Lung (tissue), 12 donors: ENCODE results near the gene KLK13. TPM values are rescaled to one million over a fixed set of nuclear protein-coding genes. Genes with fewer than 3 reads are reported as not detected.
A peak's percentile ranks its signal among the peaks of the same experiment; 100 is the strongest.

Source experiments
- ATAC-seq: fragments of 200-7000 bp; cut with Tn5 transposase; one replicate; pipeline ENCODE4 v1.9.1; 2020; ENCODE audit warnings: moderate number of reproducible peaks; ENCODE audit not compliant: insufficient read depth, low FRiP score
- DNase-seq, 3 donors: peaks; one replicate each; pipeline ENCODE4 v3.0.0-alpha.2; 2013 to 2017
- H3K27ac ChIP-seq, 2 donors: one replicate each; pipeline ENCODE4 v1.5.1; 2013; ENCODE audit warnings: mild to moderate bottlenecking in 2 of 2, moderate library complexity in 2 of 2, control low read depth in 1 of 2, inconsistent platforms in 1 of 2, low read depth in 1 of 2, low read length in 1 of 2
- H3K27me3 ChIP-seq, 3 donors: one replicate each; pipeline ENCODE4 v1.5.1; 2013; ENCODE audit warnings: low read length in 2 of 3; ENCODE audit not compliant: control insufficient read depth in 3 of 3, insufficient read depth in 3 of 3
- H3K36me3 ChIP-seq, 4 donors: one replicate each; pipeline ENCODE4 v1.5.1; 2013; ENCODE audit warnings: low read length in 4 of 4, mild to moderate bottlenecking in 1 of 4, moderate library complexity in 1 of 4; ENCODE audit not compliant: control insufficient read depth in 4 of 4, insufficient read depth in 4 of 4
- H3K4me1 ChIP-seq, 5 donors: one replicate each; pipeline ENCODE4 v1.5.1; 2013; ENCODE audit warnings: low read length in 5 of 5, mild to moderate bottlenecking in 2 of 5, moderate library complexity in 1 of 5; ENCODE audit not compliant: control insufficient read depth in 5 of 5, insufficient read depth in 5 of 5
- H3K4me3 ChIP-seq: one replicate; pipeline ENCODE4 v1.5.1; 2013; ENCODE audit warnings: mild to moderate bottlenecking, control low read depth, moderate library complexity
- H3K9ac ChIP-seq, 2 donors: one replicate each; pipeline ENCODE4 v1.5.1; 2013; ENCODE audit warnings: low read length in 2 of 2, control low read depth in 1 of 2; ENCODE audit not compliant: insufficient read depth in 1 of 2
- H3K9me3 ChIP-seq, 4 donors: one replicate each; pipeline ENCODE4 v1.5.1; 2013; ENCODE audit warnings: low read length in 3 of 4, mild to moderate bottlenecking in 1 of 4, moderate library complexity in 1 of 4; ENCODE audit not compliant: control insufficient read depth in 4 of 4, insufficient read depth in 3 of 4
- CTCF ChIP-seq: IDR thresholded peaks from 2 replicates; pipeline ENCODE4 v1.5.1; 2012; ENCODE audit warnings: mild to moderate bottlenecking; ENCODE audit errors: control extremely low read depth, extremely low read depth
- WGBS, 2 donors: extraction: QIAGEN DNeasy Blood & Tissue Kit; methylation state at CpG; one replicate each; pipeline ENCODE4 v1.1.7; 2013; 5-methylcytosine and 5-hydroxymethylcytosine counted together
- polyA plus RNA-seq, 2 donors: library from polyadenylated mRNA; stranded (reverse); fragments of 200-250 nt; gene quantifications; one replicate each; pipeline ENCODE4 v1.2.1, GENCODE V29; 2013
- total RNA-seq, 2 donors: library from RNA; depleted of rRNA in 1 of 2; stranded (reverse); fragments of >200 nt in 1 of 2; gene quantifications; one replicate each; pipeline ENCODE4 v1.2.1, GENCODE V29; 2014 to 2021
- donor health status: control.
- donor health status: control.
- donor health status: Bipolar disorder and iron deficiency.
- donor health status: healthy.
- donor health status: DM: yes; HTN: yes; CAD: no.

Gene KLK13
- total and polyA plus RNA-seq, 4 donors: 0.65 to 9.3 (median 3.1) TPM

- Histone ChIP-seq H3K27me3 (peaks cover 2 to 40% (median 36%) of the 10 kb centered on the region in 3 donors), H3K9me3 (peaks cover 0 to 6% (median 0%) of the 10 kb centered on the region in 4 donors), H3K9ac (no peak within 1 kb of the TSS), H3K4me1 (peaks cover 0 to 10% (median 0%) of the 10 kb centered on the region in 5 donors), H3K27ac (no peak within 1 kb of the TSS), H3K4me3 (no peak within 1 kb of the TSS), H3K36me3 (no peaks in the 10 kb centered on the region)
- 3 to 6% methylated on average over 9 to 14 of the region's 14 CpGs for WGBS, 2 donors
- TF ChIP-seq CTCF: no peak
- DNase-seq: no peak
- ATAC-seq: no peak
These were observed 45.4 kb downstream of the KLK13 start, which contains the start of gene KLK10 for GRCh38 chr19:51019544-51019925. TSS of gene KLK10 (minus strand) at chr19:51019709. CDS start at chr19:51019130, 579 bp downstream.

DNA sequence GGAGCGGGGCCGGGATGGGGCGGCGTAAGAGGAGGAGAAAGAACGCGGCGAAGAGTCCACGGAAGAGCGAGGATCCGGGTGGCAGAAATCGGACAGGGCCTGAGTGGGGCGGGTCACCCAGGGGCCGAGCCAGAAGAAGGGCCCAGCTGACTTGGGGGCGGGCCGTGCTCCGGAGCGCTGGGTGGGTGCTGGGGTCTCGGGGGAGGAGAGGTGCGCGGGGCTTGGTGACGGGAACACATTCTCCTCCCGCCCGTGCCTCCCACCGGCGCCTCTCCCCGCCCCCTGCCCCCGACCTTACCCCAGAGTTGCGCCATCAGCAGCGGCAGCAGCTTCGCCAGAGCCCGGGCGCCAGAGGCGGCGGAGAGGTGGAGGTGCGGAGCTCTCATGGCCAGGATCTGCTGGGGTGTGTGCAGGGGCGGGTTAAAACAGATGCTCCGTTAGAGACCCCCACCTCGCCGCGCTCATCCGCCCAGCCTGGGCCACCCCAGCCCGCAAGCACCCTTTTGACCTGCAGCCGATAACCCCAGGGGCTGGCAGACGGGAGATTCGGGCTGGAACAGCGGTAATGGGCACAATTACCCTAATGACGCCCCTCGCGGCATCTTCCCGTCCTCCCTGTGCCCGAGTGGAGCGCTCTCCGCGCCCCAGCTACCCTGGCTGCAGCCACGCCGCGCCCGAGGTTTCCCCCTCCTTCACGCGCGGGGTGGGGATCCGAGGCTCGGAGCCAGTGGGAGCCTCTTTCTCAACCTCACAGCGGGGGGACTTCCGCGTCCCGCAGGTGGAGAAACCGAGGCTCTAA lies 45.9 kb downstream of the KLK13 start:
- peak; percentile 11 to 44 (median 11) for DNase-seq
- Histone ChIP-seq H3K36me3 (no peaks in the 10 kb centered on the region), H3K27me3 (peaks cover 2 to 41% (median 36%) of the 10 kb centered on the region in 3 donors), H3K4me3 (no peak overlapping the region), H3K27ac (no peak overlapping the region), H3K9ac (no peak overlapping the region), H3K4me1 (peaks cover 0 to 10% (median 0%) of the 10 kb centered on the region in 5 donors), H3K9me3 (peaks cover 0 to 6% (median 0%) of the 10 kb centered on the region in 4 donors)
- 1 to 3% methylated on average over 64 to 68 of the region's 68 CpGs for WGBS, 2 donors
- peak; percentile 49 for ATAC-seq
- no peak for TF ChIP-seq CTCF

DNA sequence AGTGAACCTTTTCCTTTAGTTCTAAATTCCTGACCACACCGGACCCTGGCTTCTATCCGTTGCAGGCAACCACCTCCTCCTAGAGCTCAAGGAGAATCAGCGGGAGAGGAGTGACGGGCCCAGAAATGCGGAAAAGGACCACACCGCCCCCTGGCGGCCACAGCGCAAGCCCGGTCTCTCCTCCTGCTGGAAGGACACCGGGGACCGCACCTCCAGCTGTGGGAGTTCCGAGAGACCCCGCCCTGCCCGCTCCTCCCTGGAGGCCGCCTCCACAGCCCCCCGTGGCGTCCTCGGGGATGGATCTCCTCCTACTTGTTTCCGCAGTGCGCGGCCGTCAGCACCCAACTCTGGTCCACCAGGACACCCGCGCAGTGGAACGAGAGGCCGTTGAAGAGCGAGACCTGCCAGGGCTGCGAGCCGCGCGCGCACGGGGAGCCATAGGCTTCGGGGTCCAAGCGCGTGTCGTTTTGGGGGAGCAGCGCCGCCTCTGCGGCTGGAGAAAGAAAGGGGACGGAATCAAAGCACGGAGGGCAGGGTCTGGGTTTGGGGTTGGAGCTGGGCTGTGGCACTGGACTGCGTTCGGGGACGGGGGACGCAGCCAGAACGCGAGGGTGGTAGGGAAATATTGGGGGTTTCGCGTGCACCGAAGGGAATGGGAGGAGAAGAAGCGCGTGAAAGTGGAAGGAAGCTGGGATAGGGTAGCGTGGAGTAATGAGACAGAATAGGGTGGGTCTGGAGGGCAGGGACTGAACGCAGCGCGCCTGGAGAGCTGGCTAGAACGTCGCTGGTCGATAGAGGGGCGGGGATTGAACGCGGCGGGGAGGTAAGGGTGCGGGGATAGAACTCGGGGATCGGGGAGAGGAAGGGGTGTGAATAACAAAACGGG lies 47.9 kb downstream of the KLK13 start:
- H3K9ac ChIP-seq: no peak overlapping the region
- no peaks in the 10 kb centered on the region for H3K36me3 ChIP-seq
- DNase-seq (peak; percentile 37 to 48 (median 43)), ATAC-seq (peak; percentile 38)
- peaks cover 2 to 53% (median 36%) of the 10 kb centered on the region in 3 donors for H3K27me3 ChIP-seq
- no peak overlapping the region for H3K4me3 ChIP-seq
- no peak overlapping the region for H3K27ac ChIP-seq
- peaks cover 0 to 10% (median 0%) of the 10 kb centered on the region in 5 donors for H3K4me1 ChIP-seq
- H3K9me3 ChIP-seq: peaks cover 0 to 3% (median 0%) of the 10 kb centered on the region in 4 donors
- TF ChIP-seq CTCF: no peak
- WGBS, 2 donors: 2% methylated on average over 67 to 68 of the region's 68 CpGs
